HL-60 (cell line): ENCODE measurements around the gene CAMK1D.

Source experiments
- GABPA ChIP-seq: IDR thresholded peaks from 2 replicates; pipeline ENCODE4 v1.6.1; 2012; ENCODE audit warnings: low read depth
- POLR2AphosphoS5 ChIP-seq: IDR thresholded peaks from 2 replicates; pipeline ENCODE4 v1.6.1; 2012; ENCODE audit warnings: low read depth
- SPI1 ChIP-seq: IDR thresholded peaks from 2 replicates; pipeline ENCODE4 v1.6.1; 2012; ENCODE audit warnings: low read depth, mild to moderate bottlenecking, borderline replicate concordance
- TF ChIP-seq, protein P1 (sequence below): IDR thresholded peaks from one replicate; pipeline ENCODE4 v1.5.1; 2011; ENCODE audit warnings: low read length, control low read depth, inconsistent platforms; ENCODE audit not compliant: insufficient read depth
- TF ChIP-seq, protein P2 (sequence below): IDR thresholded peaks from 2 replicates; pipeline ENCODE4 v1.6.1; 2012; ENCODE audit warnings: low read depth; ENCODE audit not compliant: insufficient replicate concordance

DNA sequence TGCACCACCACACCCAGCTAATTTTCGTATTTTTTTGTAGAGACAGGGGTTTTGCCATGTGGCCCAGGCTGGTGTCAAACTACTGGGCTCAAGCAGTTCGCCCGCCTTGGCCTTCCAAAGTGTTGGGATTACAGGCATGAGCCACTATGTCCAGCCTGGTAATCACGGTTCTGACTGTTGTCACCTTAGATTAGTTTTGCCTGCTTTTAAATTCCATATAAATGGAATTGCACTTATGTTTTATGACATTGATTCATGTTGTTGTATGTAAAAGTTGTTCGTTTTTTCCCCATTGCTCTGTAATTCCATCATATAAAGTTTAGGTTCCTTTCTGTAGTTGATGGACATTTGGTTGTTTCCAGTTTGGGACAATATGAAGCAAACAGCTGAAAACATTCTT, 106.0 kb downstream of the CAMK1D start:
- TF ChIP-seq, protein P1, sequence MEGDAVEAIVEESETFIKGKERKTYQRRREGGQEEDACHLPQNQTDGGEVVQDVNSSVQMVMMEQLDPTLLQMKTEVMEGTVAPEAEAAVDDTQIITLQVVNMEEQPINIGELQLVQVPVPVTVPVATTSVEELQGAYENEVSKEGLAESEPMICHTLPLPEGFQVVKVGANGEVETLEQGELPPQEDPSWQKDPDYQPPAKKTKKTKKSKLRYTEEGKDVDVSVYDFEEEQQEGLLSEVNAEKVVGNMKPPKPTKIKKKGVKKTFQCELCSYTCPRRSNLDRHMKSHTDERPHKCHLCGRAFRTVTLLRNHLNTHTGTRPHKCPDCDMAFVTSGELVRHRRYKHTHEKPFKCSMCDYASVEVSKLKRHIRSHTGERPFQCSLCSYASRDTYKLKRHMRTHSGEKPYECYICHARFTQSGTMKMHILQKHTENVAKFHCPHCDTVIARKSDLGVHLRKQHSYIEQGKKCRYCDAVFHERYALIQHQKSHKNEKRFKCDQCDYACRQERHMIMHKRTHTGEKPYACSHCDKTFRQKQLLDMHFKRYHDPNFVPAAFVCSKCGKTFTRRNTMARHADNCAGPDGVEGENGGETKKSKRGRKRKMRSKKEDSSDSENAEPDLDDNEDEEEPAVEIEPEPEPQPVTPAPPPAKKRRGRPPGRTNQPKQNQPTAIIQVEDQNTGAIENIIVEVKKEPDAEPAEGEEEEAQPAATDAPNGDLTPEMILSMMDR = no peak
- TF ChIP-seq, protein P2, sequence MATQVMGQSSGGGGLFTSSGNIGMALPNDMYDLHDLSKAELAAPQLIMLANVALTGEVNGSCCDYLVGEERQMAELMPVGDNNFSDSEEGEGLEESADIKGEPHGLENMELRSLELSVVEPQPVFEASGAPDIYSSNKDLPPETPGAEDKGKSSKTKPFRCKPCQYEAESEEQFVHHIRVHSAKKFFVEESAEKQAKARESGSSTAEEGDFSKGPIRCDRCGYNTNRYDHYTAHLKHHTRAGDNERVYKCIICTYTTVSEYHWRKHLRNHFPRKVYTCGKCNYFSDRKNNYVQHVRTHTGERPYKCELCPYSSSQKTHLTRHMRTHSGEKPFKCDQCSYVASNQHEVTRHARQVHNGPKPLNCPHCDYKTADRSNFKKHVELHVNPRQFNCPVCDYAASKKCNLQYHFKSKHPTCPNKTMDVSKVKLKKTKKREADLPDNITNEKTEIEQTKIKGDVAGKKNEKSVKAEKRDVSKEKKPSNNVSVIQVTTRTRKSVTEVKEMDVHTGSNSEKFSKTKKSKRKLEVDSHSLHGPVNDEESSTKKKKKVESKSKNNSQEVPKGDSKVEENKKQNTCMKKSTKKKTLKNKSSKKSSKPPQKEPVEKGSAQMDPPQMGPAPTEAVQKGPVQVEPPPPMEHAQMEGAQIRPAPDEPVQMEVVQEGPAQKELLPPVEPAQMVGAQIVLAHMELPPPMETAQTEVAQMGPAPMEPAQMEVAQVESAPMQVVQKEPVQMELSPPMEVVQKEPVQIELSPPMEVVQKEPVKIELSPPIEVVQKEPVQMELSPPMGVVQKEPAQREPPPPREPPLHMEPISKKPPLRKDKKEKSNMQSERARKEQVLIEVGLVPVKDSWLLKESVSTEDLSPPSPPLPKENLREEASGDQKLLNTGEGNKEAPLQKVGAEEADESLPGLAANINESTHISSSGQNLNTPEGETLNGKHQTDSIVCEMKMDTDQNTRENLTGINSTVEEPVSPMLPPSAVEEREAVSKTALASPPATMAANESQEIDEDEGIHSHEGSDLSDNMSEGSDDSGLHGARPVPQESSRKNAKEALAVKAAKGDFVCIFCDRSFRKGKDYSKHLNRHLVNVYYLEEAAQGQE = no peak
- no peak for TF ChIP-seq GABPA
- TF ChIP-seq POLR2AphosphoS5 = no peak
- no peak for TF ChIP-seq SPI1
